Astrocyte (in vitro differentiated cells and primary cell): ENCODE data around the gene GPX4.

Experiments used
- CTCF ChIP-seq: IDR thresholded peaks from 2 replicates; pipeline ENCODE4 v1.5.1; 2011; ENCODE audit warnings: low read depth, mild to moderate bottlenecking, inconsistent platforms, low read length, moderate library complexity; ENCODE audit not compliant: insufficient read depth
- EZH2 ChIP-seq: IDR thresholded peaks from 2 replicates; pipeline ENCODE4 v1.6.1; 2012; ENCODE audit warnings: mild to moderate bottlenecking, low read length, inconsistent platforms; ENCODE audit not compliant: insufficient read depth

GRCh38 chr19:1087813-1088415, 15.9 kb upstream of the GPX4 start:
- no peak for TF ChIP-seq CTCF
- no peak for TF ChIP-seq EZH2
